Psoas muscle (tissue), 8 donors: ENCODE data around the gene NLGN1. TPM values are rescaled to one million over a fixed set of nuclear protein-coding genes. Genes with fewer than 3 reads are reported as not detected.

Experiments
- ATAC-seq, 4 donors: fragments of 200-7000 bp; cut with Tn5 transposase; one replicate each; pipeline ENCODE4 v1.9.1; 2020; ENCODE audit warnings: moderate library complexity in 3 of 4, mild to moderate bottlenecking in 2 of 4
- DNase-seq, 2 donors: peaks; one replicate each; pipeline ENCODE4 v3.0.0-alpha.2; 2020
- H3K27ac ChIP-seq: fragments of 200-600 bp; one replicate; pipeline ENCODE4 v1.8.0; 2022
- H3K27me3 ChIP-seq, 3 donors: fragments of 200-600 bp in 1 of 3; one replicate each; pipeline versions ENCODE4 v1.6.1 to v1.8.0; 2013 to 2022; ENCODE audit warnings: low read length in 2 of 3, mild to moderate bottlenecking in 2 of 3, moderate library complexity in 1 of 3; ENCODE audit not compliant: insufficient read depth in 3 of 3
- H3K36me3 ChIP-seq, 2 donors: fragments of 200-600 bp in 1 of 2; one replicate each; pipeline versions ENCODE4 v1.6.1 to v1.8.0; 2013 to 2022; ENCODE audit warnings: low read depth in 1 of 2, mild to moderate bottlenecking in 1 of 2, moderate library complexity in 1 of 2; ENCODE audit not compliant: insufficient read depth in 1 of 2
- H3K4me1 ChIP-seq: fragments of 200-600 bp; one replicate; pipeline ENCODE4 v1.8.0; 2022
- H3K4me3 ChIP-seq: fragments of 200-600 bp; one replicate; pipeline ENCODE4 v1.8.0; 2022; ENCODE audit warnings: mild to moderate bottlenecking
- H3K9me3 ChIP-seq: fragments of 200-600 bp; one replicate; pipeline ENCODE4 v1.8.0; 2022
- CTCF ChIP-seq: fragments of 200-600 bp; IDR thresholded peaks from one replicate; pipeline ENCODE4 v1.8.0; 2022; ENCODE audit warnings: antibody characterized with exemption
- WGBS, 3 donors: extraction: QIAGEN DNeasy Blood & Tissue Kit; methylation state at CpG; one replicate each; pipeline versions ENCODE4 v1.1.6 to v1.1.7; 2013; 5-methylcytosine and 5-hydroxymethylcytosine counted together
- intact Hi-C, 2 donors: fragments of 100-400 bp; cut with DNase I; formaldehyde crosslinking; loops; one replicate each; pipeline versions ENCODE4 v1.11.0 to v1.14.2; 2022
- polyA plus RNA-seq, 3 donors: library from polyadenylated mRNA; stranded (reverse); fragments of 200-250 nt; gene quantifications; one replicate each; pipeline ENCODE4 v1.2.3, GENCODE V29; 2013
- total RNA-seq, 4 donors: library from RNA; stranded (reverse); fragmentation: NEBNext Ultra II Directional in 2 of 4; extraction: Animal tissue kit (Norgen Biotek cat#: 25700) in 2 of 4; gene quantifications; one replicate each; pipeline versions ENCODE4 v1.2.1 to v1.2.4, GENCODE V29; 2021 to 2023
- donor health status: healthy with polysubstance abuse.
- donor health status: DM: no; HTN: no; CAD: no; lungs with moderate emphysema.
- donor health status: Bipolar disorder and iron deficiency.
- donor health status: healthy.
- donor health status: DM: yes; HTN: yes; CAD: no.
- donor health status: DM: no; HTN: no; CAD: no.
- donor health status: DM: no; HTN: no; CAD: no.
- donor health status: DM: yes; HTN: yes; CAD: no.

Gene NLGN1
- total and polyA plus RNA-seq, 7 donors = 0.04 to 1.0 (median 0.54) TPM

GRCh38 chr3:174276826-174277225, 879.3 kb downstream of the NLGN1 start:
- ATAC-seq (no peak), DNase-seq (no peak)
- H3K36me3 ChIP-seq = no peaks in the 10 kb centered on the region
- WGBS, 3 donors = 85 to 94% (median 88%) methylated on average over 3 of the region's 3 CpGs
- no peaks in the 10 kb centered on the region for H3K4me1 ChIP-seq
- no peak overlapping the region for H3K4me3 ChIP-seq
- H3K27ac ChIP-seq = no peak overlapping the region
- no peaks in the 10 kb centered on the region for H3K9me3 ChIP-seq
- H3K27me3 ChIP-seq = no peaks in the 10 kb centered on the region
- no peak for TF ChIP-seq CTCF
- intact Hi-C loops = no loop called here

GRCh38 chr3:174278094-174278493, 880.5 kb downstream of the NLGN1 start:
- no peak for TF ChIP-seq CTCF
- WGBS, 3 donors = 0 to 50% (median 0%) methylated on average over 1 of the region's 1 CpG
- ATAC-seq (no peak), DNase-seq (no peak)
- no peaks in the 10 kb centered on the region for H3K36me3 ChIP-seq
- no peaks in the 10 kb centered on the region for H3K4me1 ChIP-seq
- H3K27ac ChIP-seq = no peak overlapping the region
- intact Hi-C loops = no loop called here
- H3K9me3 ChIP-seq = no peaks in the 10 kb centered on the region
- H3K27me3 ChIP-seq = no peaks in the 10 kb centered on the region
- H3K4me3 ChIP-seq = no peak overlapping the region

- Histone ChIP-seq H3K9me3 (no peaks in the 10 kb centered on the region), H3K4me1 (no peaks in the 10 kb centered on the region), H3K27me3 (no peaks in the 10 kb centered on the region), H3K36me3 (no peaks in the 10 kb centered on the region), H3K27ac (no peak overlapping the region), H3K4me3 (no peak overlapping the region)
- intact Hi-C loops = no loop called here
- no peak for ATAC-seq
- DNase-seq = no peak
- TF ChIP-seq CTCF = no peak
- 85 to 90% (median 90%) methylated on average over 3 of the region's 3 CpGs for WGBS, 3 donors
Observed at GRCh38 chr3:174280186-174280585, 882.6 kb downstream of the NLGN1 start.

- ATAC-seq (no peak), DNase-seq (no peak)
- Histone ChIP-seq H3K4me3 (no peak overlapping the region), H3K27me3 (no peaks in the 10 kb centered on the region), H3K4me1 (no peaks in the 10 kb centered on the region), H3K27ac (no peak overlapping the region), H3K9me3 (no peaks in the 10 kb centered on the region), H3K36me3 (no peaks in the 10 kb centered on the region)
- WGBS, 3 donors = 36 to 41% (median 40%) methylated on average over 3 of the region's 3 CpGs
- TF ChIP-seq CTCF = no peak
- intact Hi-C loops = no loop called here
Observed at GRCh38 chr3:174285242-174285864, 887.8 kb downstream of the NLGN1 start.

GRCh38 chr3:174287705-174288104, 890.2 kb downstream of the NLGN1 start:
- TF ChIP-seq CTCF = no peak

More at GRCh38 chr3:174287705-174288104, 890.2 kb downstream of the NLGN1 start:
- intact Hi-C loops = no loop called here
- WGBS, 3 donors = 47 to 58% (median 48%) methylated on average over 1 of the region's 1 CpG
- ATAC-seq (no peak), DNase-seq (no peak)
- H3K4me1 ChIP-seq = no peaks in the 10 kb centered on the region
- H3K9me3 ChIP-seq = no peaks in the 10 kb centered on the region
- H3K27me3 ChIP-seq = no peaks in the 10 kb centered on the region
- H3K36me3 ChIP-seq = no peaks in the 10 kb centered on the region
- H3K27ac ChIP-seq = no peak overlapping the region
- no peak overlapping the region for H3K4me3 ChIP-seq
